Liver (tissue), 9 donors: ENCODE data around the gene MTMR8. TPM values are rescaled to one million over a fixed set of nuclear protein-coding genes. Genes with fewer than 3 reads are reported as not detected.

ENCODE experiments used
- DNase-seq: peaks from one replicate; pipeline ENCODE4 v3.0.0-alpha.2; 2017; ENCODE audit warnings: low spot score
- H3K27ac ChIP-seq, 2 donors: one replicate each; pipeline ENCODE4 v1.7.0; 2013; ENCODE audit warnings: inconsistent platforms in 2 of 2, low read length in 2 of 2, control low read depth in 1 of 2, low read depth in 1 of 2, mild to moderate bottlenecking in 1 of 2
- H3K27me3 ChIP-seq, 4 donors: one replicate each; pipeline versions ENCODE4 v1.6.1 to v1.7.0; 2013; ENCODE audit warnings: low read length in 3 of 4, inconsistent platforms in 1 of 4, mild to moderate bottlenecking in 1 of 4, moderate library complexity in 1 of 4; ENCODE audit not compliant: control insufficient read depth in 4 of 4, insufficient read depth in 4 of 4
- H3K36me3 ChIP-seq, 4 donors: one replicate each; pipeline versions ENCODE4 v1.6.1 to v1.7.0; 2013; ENCODE audit warnings: low read length in 3 of 4, mild to moderate bottlenecking in 3 of 4, low read depth in 1 of 4, moderate library complexity in 1 of 4; ENCODE audit not compliant: control insufficient read depth in 4 of 4, insufficient read depth in 3 of 4
- H3K4me1 ChIP-seq, 4 donors: one replicate each; pipeline versions ENCODE4 v1.6.1 to v1.7.0; 2013; ENCODE audit warnings: low read length in 3 of 4, mild to moderate bottlenecking in 3 of 4, moderate library complexity in 1 of 4; ENCODE audit not compliant: control insufficient read depth in 4 of 4, insufficient read depth in 4 of 4
- H3K4me3 ChIP-seq, 3 donors: one replicate each; pipeline versions ENCODE4 v1.6.1 to v1.7.0; 2013; ENCODE audit warnings: low read length in 3 of 3, control low read depth in 1 of 3, low read depth in 1 of 3, mild to moderate bottlenecking in 1 of 3
- H3K9ac ChIP-seq, 2 donors: one replicate each; pipeline ENCODE4 v1.7.0; 2013; ENCODE audit warnings: low read length in 2 of 2, mild to moderate bottlenecking in 2 of 2, moderate library complexity in 2 of 2, control low read depth in 1 of 2, low read depth in 1 of 2
- H3K9me3 ChIP-seq, 4 donors: one replicate each; pipeline versions ENCODE4 v1.6.1 to v1.7.0; 2013; ENCODE audit warnings: low read length in 3 of 4; ENCODE audit not compliant: control insufficient read depth in 4 of 4
- ATF3 ChIP-seq: IDR thresholded peaks from 2 replicates; pipeline ENCODE4 v1.6.1; 2016; ENCODE audit warnings: antibody characterized with exemption
- CTCF ChIP-seq: fragments of 150-350 bp; IDR thresholded peaks from 2 replicates; pipeline ENCODE4 v1.5.1; 2017; ENCODE audit warnings: improper control_type of control experiment, low read depth, low read length; ENCODE audit not compliant: missing input control
- FOXA1 ChIP-seq: IDR thresholded peaks from 2 replicates; pipeline ENCODE4 v1.6.1; 2016; ENCODE audit warnings: antibody characterized with exemption
- FOXA2 ChIP-seq: IDR thresholded peaks from 2 replicates; pipeline ENCODE4 v1.6.1; 2016; ENCODE audit warnings: antibody characterized with exemption
- GABPA ChIP-seq, 2 donors: IDR thresholded peaks in 1 of 2; conservative IDR thresholded peaks in 1 of 2; 2 replicates each; pipeline ENCODE4 v1.6.1; 2016; ENCODE audit warnings: antibody characterized with exemption in 2 of 2, mild to moderate bottlenecking in 1 of 2, moderate library complexity in 1 of 2
- HNF4A ChIP-seq, 2 donors: conservative IDR thresholded peaks; 2 replicates each; pipeline ENCODE4 v1.6.1; 2016; ENCODE audit warnings: antibody characterized with exemption in 2 of 2, mild to moderate bottlenecking in 2 of 2
- JUND ChIP-seq, 2 donors: IDR thresholded peaks; 2 replicates each; pipeline ENCODE4 v1.6.1; 2016; ENCODE audit warnings: antibody characterized with exemption in 2 of 2
- MAX ChIP-seq: IDR thresholded peaks from 2 replicates; pipeline ENCODE4 v1.6.1; 2016; ENCODE audit warnings: antibody characterized with exemption
- NR2F2 ChIP-seq: IDR thresholded peaks from 2 replicates; pipeline ENCODE4 v1.6.1; 2016; ENCODE audit warnings: antibody characterized with exemption
- RAD21 ChIP-seq, 2 donors: IDR thresholded peaks; 2 replicates each; pipeline ENCODE4 v1.6.1; 2016; ENCODE audit warnings: antibody characterized with exemption in 2 of 2, mild to moderate bottlenecking in 2 of 2
- REST ChIP-seq: IDR thresholded peaks from 2 replicates; pipeline ENCODE4 v1.6.1; 2016; ENCODE audit warnings: antibody characterized with exemption, mild to moderate bottlenecking
- RXRA ChIP-seq, 2 donors: IDR thresholded peaks; 2 replicates each; pipeline ENCODE4 v1.6.1; 2017 to 2018; ENCODE audit warnings: antibody characterized with exemption in 2 of 2, mild to moderate bottlenecking in 1 of 2
- TAF1 ChIP-seq: conservative IDR thresholded peaks from 2 replicates; pipeline ENCODE4 v1.6.1; 2016; ENCODE audit warnings: antibody characterized with exemption, mild to moderate bottlenecking
- YY1 ChIP-seq: IDR thresholded peaks from 2 replicates; pipeline ENCODE4 v1.6.1; 2016; ENCODE audit warnings: antibody characterized with exemption, mild to moderate bottlenecking
- ZBTB33 ChIP-seq: IDR thresholded peaks from 2 replicates; pipeline ENCODE4 v1.6.1; 2016; ENCODE audit warnings: antibody characterized with exemption
- WGBS: extraction: QIAGEN DNeasy Blood & Tissue Kit; methylation state at CpG from one replicate; pipeline ENCODE4 v1.1.7; 2013; 5-methylcytosine and 5-hydroxymethylcytosine counted together
- polyA plus RNA-seq, 2 donors: library from polyadenylated mRNA; stranded (reverse) in 1 of 2; unstranded in 1 of 2; fragments of 200-250 nt in 1 of 2; fragments of >200 nt in 1 of 2; fragmentation: Nextera tagmentation in 1 of 2; extraction: Ambion mirVana in 1 of 2; gene quantifications; one replicate each; pipeline versions ENCODE4 v1.2.1 to v1.2.3, GENCODE V29; 2013 to 2015
- total RNA-seq, 2 donors: library from RNA; depleted of rRNA; stranded (reverse); fragments of >200 nt; gene quantifications; one replicate each; pipeline ENCODE4 v1.2.3, GENCODE V29; 2014
- donor health status: healthy.
- donor health status: healthy.
- donor health status: healthy.
- donor health status: healthy.
- donor health status: healthy.

Gene MTMR8
- total and polyA plus RNA-seq, 4 donors: 0.15 to 1.3 (median 0.68) TPM

- H3K27ac ChIP-seq: no peak overlapping the region
- H3K9me3 ChIP-seq: no peaks in the 10 kb centered on the region
- no peaks in the 10 kb centered on the region for H3K4me1 ChIP-seq
- TF ChIP-seq TAF1: no peak
- TF ChIP-seq RXRA (IDR thresholded peaks at IDR 0.05): no peak
- TF ChIP-seq REST: no peak
- TF ChIP-seq JUND (IDR thresholded peaks at IDR 0.05): no peak
- no peak for TF ChIP-seq FOXA2
- DNase-seq: no peak
- no peak overlapping the region for H3K9ac ChIP-seq
- no peak overlapping the region for H3K4me3 ChIP-seq
- no peaks in the 10 kb centered on the region for H3K36me3 ChIP-seq
- H3K27me3 ChIP-seq: no peaks in the 10 kb centered on the region
Measured at GRCh38 chrX:64265265-64265664, 130.0 kb downstream of the MTMR8 start.

- Histone ChIP-seq H3K9me3 (no peaks in the 10 kb centered on the region), H3K36me3 (no peaks in the 10 kb centered on the region), H3K4me1 (no peaks in the 10 kb centered on the region), H3K9ac (no peak within 1 kb of the TSS), H3K27ac (no peak within 1 kb of the TSS), H3K4me3 (no peak within 1 kb of the TSS), H3K27me3 (no peaks in the 10 kb centered on the region)
- no peak for TF ChIP-seq RAD21 (IDR thresholded peaks at IDR 0.05)
- no peak for TF ChIP-seq RXRA (IDR thresholded peaks at IDR 0.05)
- no peak for TF ChIP-seq MAX
- no peak for TF ChIP-seq ZBTB33
- TF ChIP-seq YY1: no peak
- no peak for TF ChIP-seq TAF1
- no peak for TF ChIP-seq NR2F2
- TF ChIP-seq CTCF: no peak
- TF ChIP-seq ATF3: no peak
- no peak for TF ChIP-seq HNF4A (conservative IDR thresholded peaks at IDR 0.05)
- TF ChIP-seq REST: no peak
- no peak for TF ChIP-seq GABPA (IDR thresholded peaks at IDR 0.05 in 1 of 2, conservative IDR thresholded peaks at IDR 0.05 in 1 of 2)
- TF ChIP-seq FOXA1: no peak
- DNase-seq: no peak
- 81% methylated on average over 17 of the region's 17 CpGs for WGBS
Measured at GRCh38 chrX:64230123-64230970, 164.9 kb downstream of the MTMR8 start, which contains the start of gene ASB12. Gene ASB12, minus strand, starts transcription at chrX:64230607. Its CDS starts 4,957 bp downstream, at chrX:64225650.
